GM18867 (cell line): Measurements from ENCODE around the gene OGDH.
"Not testable (repeated sequence)": the region's sequence is repeated elsewhere in the genome, so short reads cannot be mapped to it uniquely, and the experiment has no call there.

ENCODE experiments used
- ATAC-seq: cut with Tn5 transposase; IDR thresholded peaks from one replicate; pipeline ENCODE4 v1.9.1; 2021; ENCODE audit warnings: mild to moderate bottlenecking, moderate library complexity; ENCODE audit not compliant: unreplicated experiment

OGDH gene

DNA sequence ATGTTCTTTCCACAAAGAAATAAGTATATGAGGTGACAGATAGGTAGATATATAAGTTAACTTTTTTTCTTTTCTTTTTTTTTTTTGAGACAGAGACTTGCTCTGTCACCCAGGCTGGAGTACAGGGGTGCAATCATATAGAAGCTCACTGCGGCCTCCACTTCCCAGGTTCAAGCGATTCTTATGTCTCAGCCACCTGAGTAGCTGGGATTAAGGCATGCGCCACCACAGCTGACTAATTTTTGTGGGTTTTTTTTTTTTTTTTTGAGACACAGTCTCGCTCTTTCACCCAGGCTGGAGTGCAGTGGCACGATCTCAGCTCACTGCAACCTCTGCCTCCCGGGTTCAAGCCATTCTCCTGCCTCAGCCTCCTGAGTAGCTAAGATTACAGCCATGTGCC lies 126.5 kb downstream of the OGDH start:
- ATAC-seq = not testable (repeated sequence)

DNA sequence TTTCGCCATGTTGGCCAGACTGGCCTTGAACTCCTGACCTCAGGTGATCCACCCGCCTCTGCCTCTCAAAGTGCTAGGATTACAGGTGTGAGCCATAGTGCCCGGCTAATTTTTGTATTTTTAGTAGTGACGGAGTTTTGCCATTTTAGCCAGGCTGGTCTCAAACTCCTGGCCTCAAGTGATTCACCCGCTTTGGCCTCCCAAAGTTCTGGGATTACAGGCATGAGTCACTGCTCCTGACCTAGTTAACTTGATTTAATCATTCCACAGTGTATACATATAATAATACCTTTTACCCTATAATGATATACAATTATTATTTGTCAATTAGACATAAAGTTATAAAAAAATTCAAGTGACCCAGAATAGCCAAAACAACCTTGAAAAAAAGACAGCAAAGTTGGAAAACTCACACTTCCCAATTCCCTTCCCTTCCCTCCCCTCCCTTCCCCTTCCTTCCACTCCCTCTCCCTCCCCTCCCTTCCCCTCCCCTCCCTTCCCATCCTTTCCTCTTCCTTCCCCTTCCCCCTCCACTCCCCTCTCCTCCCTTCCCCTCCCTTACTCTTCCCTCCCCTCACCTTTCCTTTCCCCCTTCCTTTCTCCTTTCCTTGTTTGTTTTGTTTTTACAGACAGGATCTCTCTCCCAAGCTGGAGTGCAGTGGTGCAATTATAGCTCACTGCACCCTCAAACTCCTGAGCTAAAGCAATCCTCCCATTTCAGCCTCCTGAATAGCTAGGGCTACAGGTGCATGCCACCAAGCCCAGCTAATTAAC lies 127.5 kb downstream of the OGDH start:
- ATAC-seq = no peak

GRCh38 chr7:44735403-44736165 lies 129.2 kb downstream of the OGDH start:
- ATAC-seq = no peak

DNA sequence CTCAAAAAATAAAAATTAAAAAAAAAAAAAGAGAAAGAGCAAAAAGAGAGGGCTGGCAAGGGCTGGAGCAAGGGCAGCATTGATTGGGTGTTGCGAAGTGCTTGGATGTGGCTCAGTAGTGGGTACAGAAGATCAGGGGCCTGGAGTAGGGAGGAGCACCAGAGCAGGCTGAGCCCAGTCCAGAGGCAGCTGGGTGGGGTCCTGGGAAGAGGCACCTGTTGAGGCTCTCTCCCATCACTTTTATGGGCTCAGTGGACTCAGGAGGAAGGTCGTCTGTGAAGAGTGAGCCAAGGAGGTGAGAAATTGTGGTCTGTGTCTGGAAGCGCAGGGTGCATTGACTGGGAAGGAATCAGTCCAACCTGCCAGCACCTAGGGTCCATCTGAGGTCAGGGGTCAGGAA lies 130.5 kb downstream of the OGDH start:
- no peak for ATAC-seq

- ATAC-seq = no peak
Measured at GRCh38 chr7:44738051-44738723, 131.8 kb downstream of the OGDH start.

GRCh38 chr7:44738876-44739665 lies 132.6 kb downstream of the OGDH start:
- ATAC-seq = no peak

DNA sequence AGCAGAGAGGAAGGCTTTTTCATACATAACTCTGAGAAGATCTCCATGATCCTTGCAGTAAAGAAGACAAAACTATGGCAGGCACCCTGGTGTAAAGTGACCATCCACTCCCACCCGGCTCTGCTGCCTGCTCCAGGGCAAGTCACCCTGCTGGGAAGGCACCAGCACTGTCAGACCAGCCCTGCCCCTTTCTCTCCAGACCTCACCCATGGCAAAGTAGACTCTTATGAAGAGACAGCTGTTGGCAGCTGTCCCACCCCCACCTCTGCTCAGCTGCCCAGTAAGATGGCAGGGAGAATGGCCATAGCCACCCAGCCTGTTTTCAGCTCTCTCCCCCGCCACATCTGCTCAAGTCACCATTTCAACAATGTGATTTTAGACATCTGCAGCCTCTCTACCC lies 133.6 kb downstream of the OGDH start:
- ATAC-seq = no peak

DNA sequence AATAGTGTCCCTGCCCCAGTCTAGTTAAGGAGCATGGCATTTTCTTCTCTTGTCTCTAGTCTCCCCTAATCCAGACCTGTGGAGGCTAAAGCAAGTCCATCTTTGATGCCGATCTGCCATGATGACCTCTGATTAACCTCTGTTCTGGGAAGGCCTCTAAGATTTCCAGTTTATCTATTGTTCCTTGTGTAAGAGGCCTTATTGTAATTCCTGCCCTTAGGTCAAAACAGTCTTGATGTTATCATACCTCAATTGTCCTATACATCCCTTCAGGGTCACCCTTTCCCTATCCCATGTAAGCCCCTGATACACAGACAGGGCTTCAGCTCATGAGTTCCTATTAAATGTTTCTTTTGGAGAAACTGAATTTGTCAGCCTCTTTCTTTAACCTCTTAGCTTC lies 137.3 kb downstream of the OGDH start:
- no peak for ATAC-seq

- peak; percentile 74 for ATAC-seq
Measured at GRCh38 chr7:44748045-44748947, 141.9 kb downstream of the OGDH start, which contains the start of gene ZMIZ2. TSS of gene ZMIZ2 (plus strand) at chr7:44748847. CDS start at chr7:44756250, 7,403 bp downstream.

DNA sequence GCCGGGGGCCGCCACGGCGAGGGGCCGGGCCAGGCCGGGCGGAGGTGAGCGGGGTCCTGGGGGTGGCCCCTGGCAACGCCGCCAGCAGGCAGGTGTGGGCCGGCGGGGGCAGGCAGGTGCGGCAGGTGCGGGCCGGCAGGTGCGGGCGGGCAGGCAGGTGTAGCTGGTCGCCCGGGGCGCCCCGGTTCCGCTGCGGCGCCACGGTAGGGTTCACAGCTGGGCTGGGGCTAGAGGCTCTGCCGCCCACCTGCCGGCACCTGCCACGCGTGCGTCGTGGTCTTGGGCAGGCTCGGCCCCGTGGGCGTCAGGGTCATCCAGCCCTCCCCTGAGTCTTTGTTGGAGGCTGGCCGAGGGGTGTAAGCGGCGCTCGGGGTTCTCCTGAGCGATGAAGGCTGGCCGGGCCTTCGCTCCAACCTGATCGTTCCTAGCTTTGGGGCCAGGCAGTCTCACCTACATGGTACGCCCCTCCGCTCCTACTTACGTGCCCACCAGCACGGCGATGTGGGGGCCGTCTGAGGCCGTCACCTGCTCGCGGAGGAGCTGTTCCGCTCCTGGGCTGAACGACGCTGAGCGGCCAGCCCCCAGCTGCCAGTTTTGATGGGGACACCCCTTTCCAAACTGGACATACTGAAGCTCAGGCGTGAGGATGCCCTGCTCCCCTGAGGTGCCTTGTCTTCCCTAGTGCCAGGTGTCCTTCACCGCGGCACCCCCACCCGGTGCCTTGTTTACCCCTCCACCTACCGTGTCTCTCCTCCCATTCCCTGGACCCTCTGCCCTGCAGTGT lies 142.7 kb downstream of the OGDH start:
- peak; percentile 16 for ATAC-seq

GRCh38 chr7:44749992-44750391 lies 143.6 kb downstream of the OGDH start:
- ATAC-seq = no peak

- ATAC-seq = no peak
Measured at GRCh38 chr7:44750424-44750823, 144.0 kb downstream of the OGDH start.

DNA sequence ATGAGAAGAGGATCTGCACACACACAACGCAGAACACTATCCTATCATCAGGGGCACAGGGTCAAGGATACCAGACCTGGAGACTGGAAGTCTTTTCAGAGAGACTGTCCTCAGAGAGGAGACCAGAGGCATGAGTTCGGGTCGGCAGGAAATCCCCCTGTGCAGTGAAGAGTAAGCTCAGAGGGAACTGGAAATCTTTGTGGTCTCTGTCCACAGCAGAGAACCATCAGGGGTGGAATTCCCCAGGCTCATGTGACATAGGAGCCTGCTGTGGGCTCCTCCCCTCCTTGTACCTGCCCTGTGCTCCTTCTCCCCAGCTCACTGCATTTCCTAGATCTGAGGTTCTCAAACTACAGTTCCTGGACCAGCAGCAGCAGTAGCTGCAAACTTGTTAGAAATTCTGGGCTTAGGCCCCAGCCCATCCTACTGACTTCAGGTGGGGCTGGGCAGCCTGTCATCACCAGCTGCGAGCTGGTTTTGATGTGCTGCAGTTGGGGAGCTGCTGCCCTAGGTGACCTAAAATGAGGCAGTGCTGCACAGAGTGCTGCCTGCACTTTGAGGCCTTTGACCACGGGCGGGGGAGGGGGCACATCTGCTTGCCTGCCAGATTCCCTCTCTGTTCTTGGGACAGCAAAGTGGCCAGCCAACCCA lies 144.6 kb downstream of the OGDH start:
- peak; percentile 45 for ATAC-seq

DNA sequence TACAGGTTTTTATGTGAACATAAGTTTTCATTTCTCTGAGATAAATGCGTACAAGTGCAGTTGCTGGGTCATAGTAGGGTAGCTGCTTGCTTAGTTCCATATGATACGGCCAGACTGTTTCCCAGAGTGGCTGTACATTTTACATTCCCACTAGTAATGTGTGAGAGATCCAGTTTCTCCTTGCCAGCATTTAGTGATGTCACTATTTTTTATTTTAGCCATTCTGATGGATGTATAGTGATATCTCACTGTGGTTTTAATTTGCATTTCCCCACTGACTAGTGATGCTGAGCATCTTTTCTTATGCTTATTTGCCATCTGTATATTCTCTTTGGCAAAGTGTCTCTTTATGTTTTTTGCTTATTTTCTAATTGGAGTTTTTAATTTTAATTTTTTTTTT lies 146.4 kb downstream of the OGDH start:
- no peak for ATAC-seq

DNA sequence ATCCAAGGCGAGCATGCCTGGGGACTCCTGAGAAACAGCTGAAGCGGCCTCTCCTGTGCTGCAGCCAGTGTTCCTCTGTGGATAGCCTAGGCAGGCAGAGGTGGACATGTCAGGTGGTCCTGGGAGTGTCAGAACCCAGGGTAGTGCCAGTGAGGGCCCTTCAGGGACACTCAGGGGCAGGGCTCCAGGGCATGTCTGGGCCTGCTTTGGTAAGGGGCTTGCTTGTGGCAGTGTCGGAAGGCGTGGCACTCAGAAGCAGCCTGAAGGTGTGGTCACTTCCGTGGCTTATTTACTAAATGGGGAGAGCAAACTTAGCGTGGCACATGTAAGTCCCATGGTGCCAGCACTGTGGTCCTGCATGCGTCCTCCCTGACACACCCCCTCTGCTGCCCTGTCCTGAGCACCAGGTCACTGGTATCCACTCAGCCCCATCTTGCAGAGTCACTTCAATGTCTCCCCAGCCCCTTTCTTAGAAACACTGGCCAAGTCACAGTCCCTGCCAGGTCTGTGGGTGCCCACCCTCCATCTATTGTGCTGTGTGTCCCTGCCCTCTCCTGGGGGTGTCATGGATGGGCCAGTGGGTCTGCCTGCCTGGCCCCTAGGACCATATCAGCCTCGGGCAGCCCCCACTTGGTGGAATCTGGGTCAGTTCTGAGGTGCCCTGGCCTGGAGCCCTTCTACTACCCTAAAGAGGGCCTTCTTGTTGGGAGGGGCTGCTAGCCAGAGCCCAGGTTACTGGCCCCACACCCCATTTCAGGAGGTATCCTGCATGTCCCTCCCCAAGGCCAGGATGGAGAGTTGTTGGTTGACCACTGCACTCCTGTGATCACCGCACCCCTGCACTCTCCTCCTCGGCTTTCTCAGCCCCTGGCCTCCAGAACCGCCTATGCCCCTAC lies 148.6 kb downstream of the OGDH start:
- ATAC-seq = no peak

DNA sequence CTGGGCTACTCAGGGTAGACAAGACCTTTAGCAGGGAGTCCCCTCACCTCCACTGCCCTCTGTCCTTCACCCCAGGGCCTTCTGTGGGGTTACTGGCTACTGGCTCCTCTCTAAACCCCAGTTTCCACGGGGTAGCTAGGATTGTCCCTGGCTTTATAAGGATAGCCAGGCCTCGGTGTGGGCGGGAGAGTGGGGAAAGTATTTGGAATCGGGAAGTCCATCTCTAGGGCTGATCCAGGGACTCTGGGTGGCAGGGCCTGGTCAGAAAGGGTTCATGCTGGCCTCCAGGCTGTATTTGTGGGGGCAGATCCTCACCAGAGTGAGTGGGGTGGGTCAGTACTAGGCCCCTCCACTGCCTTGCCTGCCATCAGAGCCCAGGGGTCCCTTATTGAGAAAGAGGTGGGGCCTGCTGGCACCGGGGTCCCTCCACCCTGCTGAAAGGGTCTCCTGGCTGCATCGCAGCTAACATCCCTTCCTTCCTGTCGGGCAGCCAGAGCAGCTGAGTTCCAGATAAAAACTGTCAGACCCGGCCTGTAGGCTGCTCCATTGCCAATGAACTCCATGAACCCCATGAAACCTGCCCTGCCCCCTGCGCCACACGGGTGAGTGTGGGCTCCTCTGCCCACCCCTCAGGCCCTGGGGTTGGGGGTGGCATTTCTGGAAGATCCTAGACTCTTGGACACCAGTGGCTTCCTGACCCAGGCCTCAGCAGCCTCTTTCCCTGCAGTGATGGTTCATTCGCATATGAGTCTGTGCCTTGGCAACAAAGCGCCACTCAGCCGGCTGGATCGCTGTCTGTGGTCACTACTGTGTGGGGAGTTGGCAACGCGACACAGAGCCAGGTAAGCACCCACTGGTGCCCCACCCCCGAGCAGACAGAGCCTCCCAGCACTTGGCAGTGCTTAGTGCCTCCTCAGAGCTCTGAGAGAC lies 149.5 kb downstream of the OGDH start:
- no peak for ATAC-seq
